Kasumi-1 (cell line): ENCODE data around the gene SSH2.
"Not testable (repeated sequence)": the region's sequence is repeated elsewhere in the genome, so short reads cannot be mapped to it uniquely, and the experiment has no call there.

Experiments
- DNase-seq, 2 experiments: peaks; one replicate each; lab custom pipeline; 2025; lab: John Stamatoyannopoulos, UW

The SSH2 gene

GRCh38 chr17:29929533-29930408, at the start of gene SSH2:
Gene SSH2 (minus strand): TSS chr17:29930228. CDS start chr17:29930000, 228 bp downstream.
- DNase-seq = peak; percentile 87 to 88

- DNase-seq = no peak
Observed at GRCh38 chr17:29977836-29978235, 47.8 kb upstream of the SSH2 start.

- no peak for DNase-seq
Observed at GRCh38 chr17:29973005-29973404, 43.0 kb upstream of the SSH2 start.

GRCh38 chr17:29972277-29972676, 42.2 kb upstream of the SSH2 start:
- no peak for DNase-seq

- DNase-seq = no peak
Observed at GRCh38 chr17:29968271-29968670, 38.2 kb upstream of the SSH2 start.

- DNase-seq = no peak
Observed at GRCh38 chr17:29962656-29963055, 32.6 kb upstream of the SSH2 start.

GRCh38 chr17:29959658-29960337, 29.8 kb upstream of the SSH2 start:
- no peak for DNase-seq

- no peak for DNase-seq
Observed at GRCh38 chr17:29958947-29959657, 29.1 kb upstream of the SSH2 start.

- DNase-seq = not testable (repeated sequence)
Observed at GRCh38 chr17:29957488-29957887, 27.5 kb upstream of the SSH2 start.

- DNase-seq = no peak
Observed at GRCh38 chr17:29956225-29956624, 26.2 kb upstream of the SSH2 start.

GRCh38 chr17:29954405-29954804, 24.4 kb upstream of the SSH2 start:
- DNase-seq = no peak

GRCh38 chr17:29949696-29950095, 19.7 kb upstream of the SSH2 start:
- DNase-seq = no peak

GRCh38 chr17:29948448-29949215, 18.6 kb upstream of the SSH2 start:
- peak; percentile 87 to 88 for DNase-seq

GRCh38 chr17:29945281-29945680, 15.3 kb upstream of the SSH2 start:
- DNase-seq = no peak

GRCh38 chr17:29941334-29941733, 11.3 kb upstream of the SSH2 start, which contains the start of gene EFCAB5:
Gene EFCAB5 (plus strand): TSS chr17:29941634. CDS start chr17:29941797, 163 bp downstream.
- no peak for DNase-seq

- DNase-seq = no peak
Observed at GRCh38 chr17:29936724-29937123, 6.7 kb upstream of the SSH2 start.

- DNase-seq = not testable (repeated sequence)
Observed at GRCh38 chr17:29935909-29936308, 5.9 kb upstream of the SSH2 start.

GRCh38 chr17:29933379-29933778, 3.4 kb upstream of the SSH2 start:
- DNase-seq = peak in 1 of 2 experiments; percentile 9

GRCh38 chr17:29931231-29931932, 1.4 kb upstream of the SSH2 start:
- peak; percentile 95 to 96 for DNase-seq

- peak; percentile 68 for DNase-seq
Observed at GRCh38 chr17:29930409-29931010, 482 bp upstream of the SSH2 start.
